Dendritic cell treated with granulocyte-macrophage colony-stimulating factor and Interleukin-4, amounts not matched to agents 40 ng/mL and 50 ng/mL, for 4 days (primary cell): ENCODE measurements around the gene STK11IP.
A peak's percentile ranks its signal among the peaks of the same experiment; 100 is the strongest.

Experiments used
- H3K27ac Mint-ChIP-seq: one replicate; pipeline ENCODE4 v1.8.0; 2022; ENCODE audit warnings: mild to moderate bottlenecking, mixed read lengths
- H3K27me3 Mint-ChIP-seq: one replicate; pipeline ENCODE4 v1.8.0; 2022; ENCODE audit warnings: mild to moderate bottlenecking, mixed read lengths
- H3K36me3 Mint-ChIP-seq: one replicate; pipeline ENCODE4 v1.8.0; 2022; ENCODE audit warnings: low read depth, mixed read lengths
- H3K4me1 Mint-ChIP-seq: one replicate; pipeline ENCODE4 v1.8.0; 2022; ENCODE audit warnings: low read depth, mixed read lengths
- H3K4me3 Mint-ChIP-seq: one replicate; pipeline ENCODE4 v1.8.0; 2022; ENCODE audit warnings: mild to moderate bottlenecking, moderate library complexity, mixed read lengths
- H3K9me3 Mint-ChIP-seq: one replicate; pipeline ENCODE4 v1.8.0; 2022; ENCODE audit warnings: mixed read lengths
- intact Hi-C: fragments of 100-400 bp; cut with micrococcal nuclease; formaldehyde crosslinking; loops from one replicate; pipeline ENCODE4 v1.15.0; 2022

The STK11IP gene

GRCh38 chr2:219581346-219581745 lies 16.3 kb upstream of the STK11IP start:
- H3K9me3 Mint-ChIP-seq, result no peaks in the 10 kb centered on the region

GRCh38 chr2:219591091-219591490 lies 6.6 kb upstream of the STK11IP start:
- no peaks in the 10 kb centered on the region for H3K36me3 Mint-ChIP-seq
- H3K4me1 Mint-ChIP-seq, result peaks cover 4% of the 10 kb centered on the region
- peaks cover 13% of the 10 kb centered on the region for H3K27me3 Mint-ChIP-seq
- no peak overlapping the region for H3K4me3 Mint-ChIP-seq
- H3K27ac Mint-ChIP-seq, result no peak overlapping the region
- intact Hi-C loops, result no loop called here
- H3K9me3 Mint-ChIP-seq, result no peaks in the 10 kb centered on the region

More at GRCh38 chr2:219581346-219581745, 16.3 kb upstream of the STK11IP start:
- Mint-ChIP-seq H3K27me3 (peaks cover 11% of the 10 kb centered on the region), H3K27ac (no peak overlapping the region), H3K36me3 (no peaks in the 10 kb centered on the region), H3K4me1 (peaks cover 11% of the 10 kb centered on the region), H3K4me3 (no peak overlapping the region)
- intact Hi-C loops, result no loop called here

- intact Hi-C loops, result no loop called here
- peaks cover 4% of the 10 kb centered on the region for H3K36me3 Mint-ChIP-seq
- H3K4me3 Mint-ChIP-seq, result no peak overlapping the region
- H3K27me3 Mint-ChIP-seq, result peaks cover 13% of the 10 kb centered on the region
- no peaks in the 10 kb centered on the region for H3K9me3 Mint-ChIP-seq
- no peak overlapping the region for H3K27ac Mint-ChIP-seq
- H3K4me1 Mint-ChIP-seq, result peaks cover 10% of the 10 kb centered on the region
Observed at GRCh38 chr2:219592736-219593135, 4.9 kb upstream of the STK11IP start.

GRCh38 chr2:219593154-219593553 lies 4.5 kb upstream of the STK11IP start:
- peaks cover 13% of the 10 kb centered on the region for H3K27me3 Mint-ChIP-seq
- no peak overlapping the region for H3K27ac Mint-ChIP-seq
- no peaks in the 10 kb centered on the region for H3K9me3 Mint-ChIP-seq
- intact Hi-C loops, result no loop called here
- no peak overlapping the region for H3K4me3 Mint-ChIP-seq
- peaks cover 13% of the 10 kb centered on the region for H3K4me1 Mint-ChIP-seq
- peaks cover 8% of the 10 kb centered on the region for H3K36me3 Mint-ChIP-seq

GRCh38 chr2:219595256-219595655 lies 2.4 kb upstream of the STK11IP start:
- Mint-ChIP-seq H3K27ac (peak overlapping the region; percentile 63), H3K4me1 (peaks cover 27% of the 10 kb centered on the region), H3K36me3 (peaks cover 19% of the 10 kb centered on the region), H3K4me3 (no peak overlapping the region), H3K9me3 (no peaks in the 10 kb centered on the region), H3K27me3 (peaks cover 12% of the 10 kb centered on the region)
- intact Hi-C loops, result loop anchor here (5.0 kb wide), 3 partner anchors 47 to 198 kb away; partner anchors contain the start of gene GMPPA

GRCh38 chr2:219596954-219597551 lies 604 bp upstream of the STK11IP start:
- Mint-ChIP-seq H3K9me3 (no peaks in the 10 kb centered on the region), H3K27me3 (peaks cover 8% of the 10 kb centered on the region), H3K36me3 (peaks cover 35% of the 10 kb centered on the region), H3K27ac (peak overlapping the region; percentile 96), H3K4me1 (peaks cover 38% of the 10 kb centered on the region), H3K4me3 (peak overlapping the region; percentile 94)
- intact Hi-C loops, result loop anchor here (2.0 to 5.0 kb wide), 4 partner anchors 45 to 200 kb away; partner anchors contain the start of genes GMPPA and TMEM198

GRCh38 chr2:219598308-219599078 lies 836 bp downstream of the STK11IP start:
- Mint-ChIP-seq H3K36me3 (peaks cover 49% of the 10 kb centered on the region), H3K4me1 (peaks cover 50% of the 10 kb centered on the region), H3K27me3 (peaks cover 3% of the 10 kb centered on the region), H3K9me3 (no peaks in the 10 kb centered on the region), H3K4me3 (peak overlapping the region; percentile 94), H3K27ac (peak overlapping the region; percentile 96)
- intact Hi-C loops, result loop anchor here (5.0 kb wide), 3 partner anchors 44 to 201 kb away; partner anchors contain the start of gene GMPPA

GRCh38 chr2:219603771-219604170 lies 6.1 kb downstream of the STK11IP start:
- Mint-ChIP-seq H3K9me3 (no peaks in the 10 kb centered on the region), H3K27me3 (no peaks in the 10 kb centered on the region), H3K27ac (peak overlapping the region; percentile 55), H3K4me3 (no peak overlapping the region), H3K4me1 (peaks cover 50% of the 10 kb centered on the region), H3K36me3 (peaks cover 91% of the 10 kb centered on the region)
- intact Hi-C loops, result no loop called here

GRCh38 chr2:219605607-219605954 lies 7.9 kb downstream of the STK11IP start:
- H3K36me3 Mint-ChIP-seq, result peaks cover 99% of the 10 kb centered on the region
- H3K4me1 Mint-ChIP-seq, result peaks cover 40% of the 10 kb centered on the region
- H3K9me3 Mint-ChIP-seq, result no peaks in the 10 kb centered on the region
- no peak overlapping the region for H3K4me3 Mint-ChIP-seq
- intact Hi-C loops, result no loop called here
- no peak overlapping the region for H3K27ac Mint-ChIP-seq
- H3K27me3 Mint-ChIP-seq, result no peaks in the 10 kb centered on the region

GRCh38 chr2:219607931-219608330 lies 10.3 kb downstream of the STK11IP start:
- Mint-ChIP-seq H3K27ac (peak overlapping the region; percentile 33), H3K4me3 (no peak overlapping the region), H3K9me3 (no peaks in the 10 kb centered on the region), H3K4me1 (peaks cover 32% of the 10 kb centered on the region), H3K36me3 (peaks cover 99% of the 10 kb centered on the region), H3K27me3 (no peaks in the 10 kb centered on the region)
- intact Hi-C loops, result no loop called here

GRCh38 chr2:219608399-219608964 lies 10.8 kb downstream of the STK11IP start:
- intact Hi-C loops, result no loop called here
- H3K4me1 Mint-ChIP-seq, result peaks cover 27% of the 10 kb centered on the region
- peaks cover 100% of the 10 kb centered on the region for H3K36me3 Mint-ChIP-seq
- H3K27ac Mint-ChIP-seq, result peak overlapping the region; percentile 33
- no peak overlapping the region for H3K4me3 Mint-ChIP-seq
- H3K9me3 Mint-ChIP-seq, result no peaks in the 10 kb centered on the region
- no peaks in the 10 kb centered on the region for H3K27me3 Mint-ChIP-seq

GRCh38 chr2:219609149-219609750 lies 11.6 kb downstream of the STK11IP start:
- no peak overlapping the region for H3K27ac Mint-ChIP-seq
- intact Hi-C loops, result no loop called here
- H3K4me3 Mint-ChIP-seq, result no peak overlapping the region
- no peaks in the 10 kb centered on the region for H3K9me3 Mint-ChIP-seq
- H3K4me1 Mint-ChIP-seq, result peaks cover 20% of the 10 kb centered on the region
- no peaks in the 10 kb centered on the region for H3K27me3 Mint-ChIP-seq
- H3K36me3 Mint-ChIP-seq, result peaks cover 100% of the 10 kb centered on the region

- no peak overlapping the region for H3K4me3 Mint-ChIP-seq
- no peaks in the 10 kb centered on the region for H3K27me3 Mint-ChIP-seq
- no peak overlapping the region for H3K27ac Mint-ChIP-seq
- H3K4me1 Mint-ChIP-seq, result peaks cover 14% of the 10 kb centered on the region
- peaks cover 100% of the 10 kb centered on the region for H3K36me3 Mint-ChIP-seq
- intact Hi-C loops, result no loop called here
- no peaks in the 10 kb centered on the region for H3K9me3 Mint-ChIP-seq
Observed at GRCh38 chr2:219611306-219611705, 13.6 kb downstream of the STK11IP start.
